GM21423 (cell line): ENCODE data around the gene SPTB.
"Not testable (repeated sequence)": the region's sequence is repeated elsewhere in the genome, so short reads cannot be mapped to it uniquely, and the experiment has no call there.

Experiments
- ATAC-seq: cut with Tn5 transposase; IDR thresholded peaks from one replicate; pipeline ENCODE4 v1.9.1; 2021; ENCODE audit warnings: mild to moderate bottlenecking, moderate library complexity; ENCODE audit not compliant: unreplicated experiment

Gene SPTB

DNA sequence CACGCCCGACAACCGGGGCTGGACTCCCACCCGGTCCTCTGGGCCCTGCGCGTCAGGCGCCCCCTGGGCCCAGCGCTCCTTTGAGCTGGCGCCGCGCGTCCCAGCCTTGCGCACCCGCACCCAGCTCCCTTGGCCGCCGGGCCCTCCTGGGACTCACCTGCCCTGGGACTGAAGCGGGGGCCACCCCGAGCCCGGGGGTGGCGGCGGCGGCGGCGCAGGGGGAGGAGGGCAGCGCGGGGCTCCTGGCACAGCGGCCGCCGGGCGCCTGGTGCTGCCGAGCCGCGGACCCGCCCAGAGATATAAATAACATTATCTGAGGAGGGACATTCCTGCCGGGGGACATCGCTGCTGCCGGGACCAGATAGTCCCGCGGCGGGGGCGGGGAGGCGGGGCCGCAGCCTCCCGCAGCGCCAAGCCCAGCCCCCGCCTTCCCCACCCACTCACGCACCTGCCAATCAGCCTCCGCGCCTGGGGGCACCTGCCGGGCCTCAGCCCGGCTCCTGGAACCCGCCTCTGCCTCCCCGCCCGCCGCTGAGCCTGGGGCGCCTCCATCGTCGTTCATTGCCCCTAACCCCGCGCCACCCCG lies at the start of gene SPTB:
Gene SPTB, minus strand, starts transcription at position 273 of the 586 bp plus-strand sequence. CDS start 56,813 bp downstream, outside the sequence.
- no peak for ATAC-seq

DNA sequence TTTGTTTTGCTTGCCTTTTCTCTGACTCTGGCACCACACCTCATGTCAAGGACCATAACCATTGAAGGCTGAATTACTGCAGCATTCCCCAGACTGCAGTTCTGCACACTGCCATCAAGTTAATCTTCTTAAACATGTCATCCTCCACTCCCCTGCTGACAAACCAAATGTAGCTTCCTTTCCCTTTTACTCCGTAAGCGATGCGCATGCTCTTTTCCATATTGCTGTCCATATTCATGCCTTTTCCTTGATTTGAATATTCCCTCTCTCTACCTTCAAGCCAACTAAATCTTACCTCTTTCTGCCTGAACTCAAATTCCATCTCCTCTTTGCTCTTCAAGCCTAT lies 49.3 kb upstream of the SPTB start:
- ATAC-seq = no peak

DNA sequence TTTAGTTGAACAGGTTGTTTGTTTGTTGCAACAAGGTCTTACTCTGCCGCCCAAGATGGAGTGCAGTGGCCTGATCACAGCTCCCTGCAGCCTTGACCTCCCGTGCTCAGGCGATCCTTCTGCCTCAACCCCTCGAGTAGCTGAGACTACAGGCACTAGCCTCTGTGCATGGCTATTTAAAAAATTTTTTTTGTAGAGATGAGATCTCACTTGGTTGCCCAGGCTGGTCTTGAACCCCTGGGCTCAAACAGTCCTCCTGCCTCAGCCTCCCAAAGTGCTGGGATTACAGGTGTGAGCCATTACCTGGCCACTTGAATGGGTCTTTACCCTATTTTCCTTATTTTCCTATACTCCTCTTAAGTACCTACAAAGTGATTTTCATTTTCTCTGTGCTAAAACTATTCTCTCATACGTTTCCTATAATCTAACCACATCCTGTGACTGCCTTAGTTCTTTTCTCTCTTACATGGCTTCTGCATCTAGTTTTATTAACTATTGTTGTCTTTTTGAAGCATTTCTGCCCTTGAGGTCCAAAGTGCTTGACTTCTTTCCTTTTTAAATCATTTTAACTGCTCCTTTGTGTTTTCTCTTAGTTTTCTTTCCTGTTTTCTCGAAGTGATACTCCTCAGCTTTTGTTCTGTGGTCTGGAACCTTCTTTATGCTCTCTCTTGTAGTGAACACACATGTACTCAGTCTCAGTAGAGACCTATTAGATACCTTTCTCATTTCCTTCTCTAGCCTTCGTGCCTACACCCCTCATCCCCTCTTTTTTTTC lies 48.7 kb upstream of the SPTB start:
- peak; percentile 90 for ATAC-seq

DNA sequence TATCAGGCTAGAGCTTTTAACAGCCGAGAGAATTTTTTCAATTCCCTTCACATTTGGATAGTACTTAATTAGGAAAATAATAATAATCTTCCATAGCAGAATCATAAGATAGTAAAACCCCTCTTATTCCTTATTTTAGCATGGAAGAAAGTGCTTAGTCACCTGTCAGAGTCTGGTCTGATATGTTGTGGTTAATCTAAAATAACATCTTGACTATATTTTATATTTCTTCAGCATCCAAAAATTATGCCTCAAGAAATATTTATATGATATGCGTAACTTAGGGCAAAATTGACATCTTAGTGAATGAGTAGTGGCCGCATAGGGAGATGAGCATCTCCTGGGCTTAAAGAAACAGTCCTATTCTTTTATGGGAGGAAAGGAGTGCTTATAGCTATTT lies 47.3 kb upstream of the SPTB start:
- ATAC-seq = no peak

DNA sequence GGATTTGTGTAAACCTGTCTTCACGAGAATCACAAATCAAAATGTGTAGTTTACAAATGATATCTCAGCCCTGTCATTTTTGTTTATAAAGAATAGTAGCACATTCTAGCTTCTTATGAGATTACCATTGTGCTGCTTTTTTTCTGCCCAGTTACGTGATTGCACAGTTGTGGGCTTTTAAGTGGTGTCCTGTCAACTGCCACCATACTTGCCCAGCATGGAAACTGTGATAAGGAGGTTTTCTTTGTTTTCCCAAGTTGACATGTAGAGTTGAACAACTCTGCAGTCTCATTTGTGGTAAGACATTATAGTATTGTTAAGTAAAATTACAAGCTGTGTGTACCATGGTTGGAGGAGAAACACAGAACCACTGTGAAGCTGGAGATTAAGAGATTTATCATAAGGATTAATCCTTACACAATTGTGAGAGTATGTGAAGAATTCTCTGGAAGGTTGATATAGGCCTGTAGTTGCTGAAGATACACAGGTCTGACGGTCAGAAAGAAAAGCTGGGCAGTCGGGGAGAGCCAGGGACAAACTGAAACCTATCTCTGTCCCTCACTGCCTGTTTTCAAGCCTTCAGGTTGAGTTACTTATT lies 46.8 kb upstream of the SPTB start:
- no peak for ATAC-seq

DNA sequence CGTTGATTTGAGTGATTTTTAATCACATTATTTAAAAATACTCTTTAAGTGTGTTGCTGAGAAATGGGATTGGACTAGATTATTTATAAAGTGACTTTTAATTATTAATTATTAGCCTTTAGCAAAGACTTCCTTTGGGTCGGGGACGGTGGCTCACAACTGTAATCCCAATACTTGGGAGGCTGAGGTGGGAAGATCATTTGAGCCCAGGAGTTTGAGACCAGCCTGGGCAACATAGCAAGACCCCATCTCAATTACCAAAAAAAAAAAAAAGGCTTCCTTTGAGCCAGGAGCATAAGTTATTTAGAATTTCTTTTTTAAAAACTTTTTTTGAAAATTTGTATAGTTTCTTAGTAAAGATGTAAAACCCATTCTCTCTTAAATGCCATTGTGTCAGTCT lies 43.3 kb upstream of the SPTB start:
- no peak for ATAC-seq

DNA sequence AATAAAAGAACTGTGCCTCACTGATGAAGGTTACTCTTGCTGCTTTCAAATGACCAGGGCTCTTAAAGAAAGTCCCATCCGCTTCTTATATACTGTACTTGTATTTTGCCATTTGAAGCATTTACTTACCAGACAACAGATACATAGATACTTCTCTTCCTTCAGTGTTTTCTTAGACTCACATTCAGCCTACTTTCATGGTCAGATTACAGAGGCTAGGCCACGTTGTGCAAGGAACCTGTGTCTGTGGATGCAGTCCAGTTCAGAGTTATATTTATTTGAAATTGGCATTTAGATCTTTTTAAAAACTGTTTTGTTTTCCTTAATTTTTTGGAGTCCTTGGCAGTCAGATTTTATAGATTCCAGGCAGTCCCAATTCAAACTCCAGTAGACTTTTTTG lies 40.8 kb upstream of the SPTB start:
- no peak for ATAC-seq

DNA sequence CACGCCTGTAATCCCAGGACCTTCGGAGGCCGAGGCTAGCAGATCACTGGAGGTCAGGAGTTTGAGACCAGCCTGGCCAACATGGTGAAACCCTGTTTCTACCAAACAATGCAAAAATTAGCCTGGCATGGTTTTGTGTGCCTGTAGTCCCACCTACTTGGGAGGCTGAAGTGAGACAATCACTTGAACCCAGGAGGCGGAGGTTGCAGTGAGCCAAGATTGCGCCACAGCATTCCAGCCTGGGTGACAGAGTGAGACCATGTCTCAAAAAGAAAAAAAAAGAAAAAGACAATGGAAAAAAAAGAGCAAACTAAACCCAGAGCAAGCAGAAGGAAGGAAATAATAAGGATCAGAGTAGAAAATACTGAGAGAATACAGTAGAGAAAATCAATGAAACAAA lies 39.9 kb upstream of the SPTB start:
- no peak for ATAC-seq

DNA sequence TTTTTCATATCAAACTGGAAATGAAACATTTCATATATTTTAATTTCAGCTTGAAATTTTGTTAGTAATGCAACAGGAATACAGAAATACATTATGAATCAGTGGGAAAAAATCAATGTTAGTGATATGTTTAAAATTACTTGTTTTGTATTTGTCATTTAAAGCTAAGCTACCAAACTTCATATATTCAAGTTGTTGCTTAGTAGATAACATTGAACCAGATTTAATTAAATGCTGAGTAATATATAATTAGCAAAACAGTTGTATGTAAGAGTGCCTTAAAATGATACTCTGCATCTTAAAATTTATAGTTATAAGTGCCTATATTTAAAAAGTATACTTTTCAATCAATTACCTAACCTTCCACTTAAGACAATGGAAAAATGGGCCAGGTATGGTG lies 39.5 kb upstream of the SPTB start:
- ATAC-seq = no peak

DNA sequence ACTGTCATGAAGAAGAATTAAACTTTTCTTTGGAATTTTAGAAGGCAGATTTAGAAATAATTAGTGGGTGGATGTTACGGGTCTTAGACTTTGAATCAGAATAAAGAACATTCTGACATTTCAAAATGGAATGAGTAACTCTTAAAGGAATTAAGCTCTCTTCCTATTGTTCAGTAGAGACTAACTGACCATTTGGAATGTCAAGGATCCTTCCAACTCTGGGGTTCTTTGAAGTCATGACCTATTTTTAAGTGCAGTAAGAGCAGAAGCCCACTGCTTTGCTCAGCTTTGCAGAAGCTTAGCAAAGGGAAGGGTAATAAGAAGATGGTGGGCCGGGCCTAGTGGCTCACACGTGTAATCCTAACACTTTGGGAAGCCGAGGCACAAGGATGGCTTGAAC lies 38.5 kb upstream of the SPTB start:
- ATAC-seq = no peak

DNA sequence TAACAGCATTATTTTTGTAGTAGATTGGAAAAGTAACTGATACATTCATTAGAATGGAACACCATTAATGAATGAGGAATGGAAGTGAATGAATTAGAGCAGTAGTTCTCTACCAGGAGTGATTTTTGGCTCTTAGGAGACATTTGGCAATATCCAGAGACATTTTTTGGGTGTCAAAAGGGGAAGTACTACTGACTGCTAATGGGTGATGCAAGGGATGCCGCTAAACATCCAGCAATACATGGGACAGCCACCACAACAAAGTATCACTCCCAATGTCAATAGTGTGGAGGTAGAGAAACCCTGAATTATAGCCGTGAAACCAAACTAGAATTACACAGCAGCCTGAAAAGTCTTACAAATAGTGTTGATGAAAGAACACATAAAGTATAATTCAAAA lies 36.1 kb upstream of the SPTB start:
- ATAC-seq = no peak

DNA sequence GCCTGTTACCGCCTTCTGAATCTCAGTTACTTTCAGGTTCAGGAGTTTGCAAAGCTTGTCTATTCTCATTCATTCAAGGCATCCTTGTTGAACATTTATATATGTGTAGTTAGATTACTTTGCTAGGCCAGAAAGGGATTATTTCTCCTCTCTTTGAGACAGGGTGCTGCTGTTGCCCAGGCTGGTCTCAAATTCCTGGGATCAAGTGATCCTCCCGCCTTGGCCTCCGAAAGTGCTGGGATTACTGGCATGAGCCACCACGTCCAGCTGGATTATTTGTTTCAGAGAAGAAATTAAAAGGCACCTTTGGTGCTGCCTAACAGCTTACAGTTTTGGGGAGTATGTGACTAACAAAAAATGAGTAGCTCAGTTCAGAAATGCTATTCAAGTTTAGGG lies 35.3 kb upstream of the SPTB start:
- no peak for ATAC-seq

DNA sequence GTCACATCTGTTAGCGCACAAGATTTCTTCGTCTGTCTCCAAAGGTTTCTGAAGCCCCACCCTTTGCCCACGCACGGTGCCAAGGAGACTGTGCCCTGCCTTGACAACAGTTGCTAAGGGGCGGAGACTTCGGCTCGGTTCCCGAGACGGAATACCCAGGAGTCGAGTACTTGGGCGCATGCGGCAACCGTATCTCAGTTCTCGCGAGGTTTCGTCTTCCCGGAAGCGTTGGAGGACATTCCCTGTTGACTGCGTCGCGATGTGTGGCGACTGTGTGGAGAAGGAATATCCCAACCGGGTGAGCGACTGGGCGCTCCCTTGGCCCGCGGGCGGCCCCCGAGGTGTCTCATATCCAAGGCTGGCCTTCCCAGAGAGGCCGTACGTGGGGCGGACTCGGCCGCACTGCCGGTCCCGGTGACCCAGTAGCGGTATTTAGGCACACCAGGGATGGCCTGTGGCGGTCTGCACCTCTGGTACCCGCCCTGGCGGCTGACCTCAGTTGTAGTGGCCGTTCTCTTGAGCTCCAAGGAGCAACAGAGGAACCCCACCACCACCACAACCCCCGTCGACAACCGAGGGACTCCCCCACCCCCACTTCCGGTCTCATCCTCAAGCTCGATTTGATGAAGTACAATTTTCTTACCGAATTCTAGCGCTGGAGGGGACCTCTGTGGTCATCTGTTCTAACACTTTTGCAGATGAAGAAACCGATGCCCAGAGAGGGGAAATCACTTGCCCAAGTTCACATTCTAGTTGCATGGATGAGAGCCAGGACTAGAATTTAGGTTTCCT lies 34.7 kb upstream of the SPTB start, which contains the start of gene CHURC1:
Gene CHURC1, plus strand, starts transcription at position 219 of the 792 bp plus-strand sequence. Its CDS starts 41 bp downstream, at position 260.
- ATAC-seq = peak; percentile 97

DNA sequence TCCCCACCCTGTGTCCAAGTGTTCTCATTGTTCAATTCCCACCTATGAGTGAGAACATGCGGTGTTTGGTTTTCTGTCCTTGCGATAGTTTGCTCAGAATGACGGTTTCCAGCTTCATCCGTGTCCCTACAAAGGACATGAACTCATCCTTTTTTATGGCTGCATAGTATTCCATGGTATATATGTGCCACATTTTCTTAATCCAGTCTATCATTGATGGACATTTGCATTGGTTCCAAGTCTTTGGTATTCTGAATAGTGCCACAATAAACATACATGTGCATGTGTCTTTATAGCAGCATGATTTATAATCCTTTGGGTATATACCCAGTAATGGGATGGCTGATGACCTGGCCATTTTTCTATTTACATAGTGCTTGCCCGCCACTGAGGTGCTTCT lies 33.8 kb upstream of the SPTB start:
- ATAC-seq = not testable (repeated sequence)

DNA sequence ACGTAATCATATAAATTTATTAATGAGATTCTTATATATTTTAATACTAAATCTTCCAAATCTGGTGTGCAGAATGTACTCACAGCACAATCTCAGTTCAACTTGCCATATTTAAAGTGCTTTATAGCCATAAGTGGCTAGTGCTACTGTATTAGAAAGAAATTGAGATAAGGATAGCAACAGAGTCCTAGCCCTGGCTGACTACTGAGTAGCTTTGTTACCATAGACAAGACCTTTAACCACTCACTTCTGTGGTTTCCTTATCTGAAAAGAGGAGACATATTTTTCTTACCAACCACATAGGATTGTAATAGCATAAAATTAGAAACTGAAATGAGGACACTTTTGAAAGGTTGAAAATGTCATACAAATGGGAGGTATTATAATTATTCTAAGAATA lies 32.6 kb upstream of the SPTB start:
- no peak for ATAC-seq

DNA sequence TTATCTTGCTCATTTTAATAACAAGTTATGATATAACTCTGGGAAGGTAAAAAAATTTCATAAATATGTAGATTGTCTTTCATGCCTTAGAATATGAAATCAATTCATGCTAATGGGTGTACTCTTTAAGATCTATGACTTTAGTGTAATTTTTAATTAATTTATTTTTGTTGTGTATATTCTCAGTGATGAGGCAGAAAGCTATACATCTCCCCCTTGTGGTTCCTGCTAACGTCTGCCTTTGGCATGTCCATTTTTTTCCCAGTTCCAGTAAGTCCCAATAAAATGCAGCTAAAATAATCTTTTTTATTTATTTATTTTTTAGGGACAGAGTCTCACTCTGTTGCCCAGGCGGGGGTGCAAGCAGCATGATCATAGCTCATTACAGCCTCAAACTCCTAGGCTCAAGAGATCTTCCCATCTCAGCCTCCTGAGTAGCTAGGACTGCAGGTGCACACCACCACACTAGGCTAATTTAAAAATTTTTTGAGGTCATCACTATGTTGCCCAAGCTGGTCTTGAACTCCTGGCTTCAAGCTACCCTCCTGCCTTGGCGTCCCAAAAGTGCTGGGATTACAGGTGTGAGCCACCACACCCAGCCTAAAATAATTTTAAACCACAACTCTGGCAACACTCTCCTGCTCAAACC lies 31.3 kb upstream of the SPTB start:
- ATAC-seq = no peak

DNA sequence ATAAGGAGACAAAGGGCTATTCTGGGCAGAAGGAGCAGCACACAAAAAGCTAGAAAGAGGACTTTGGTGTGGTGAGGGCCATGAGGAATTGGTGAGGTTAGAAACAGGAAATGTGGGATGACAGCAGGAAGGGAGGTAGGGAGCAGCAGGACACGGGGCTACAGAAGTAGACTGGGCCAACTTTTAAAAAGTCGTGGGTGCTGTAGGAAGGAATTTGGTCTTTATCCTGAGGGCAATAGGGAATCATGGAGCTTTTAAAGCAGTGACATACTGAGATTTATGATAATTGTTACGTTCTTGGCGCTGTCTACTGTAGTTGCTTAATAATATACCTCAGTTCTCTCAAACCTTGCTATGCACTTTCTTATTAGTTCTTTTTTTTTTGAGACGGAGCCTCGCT lies 26.3 kb upstream of the SPTB start:
- no peak for ATAC-seq

DNA sequence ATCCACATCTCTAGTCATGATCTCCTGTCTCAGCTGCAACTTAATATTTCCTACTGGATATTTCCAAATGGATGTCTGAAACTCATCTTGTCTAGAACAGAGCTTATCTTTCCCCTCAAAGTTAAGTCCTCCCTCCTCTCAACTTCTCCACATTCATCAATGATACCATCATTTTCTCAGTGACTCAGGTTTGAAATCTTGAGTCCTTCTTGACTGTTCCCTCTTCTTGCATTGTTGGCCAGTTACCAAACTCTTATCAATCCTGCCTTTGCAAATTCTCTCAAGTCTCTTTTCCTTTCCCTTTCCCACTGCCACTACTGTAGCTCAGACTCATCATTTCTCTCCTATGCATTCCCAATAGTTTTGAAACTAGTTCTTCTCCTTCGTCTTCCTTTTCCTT lies 20.3 kb upstream of the SPTB start:
- ATAC-seq = no peak

DNA sequence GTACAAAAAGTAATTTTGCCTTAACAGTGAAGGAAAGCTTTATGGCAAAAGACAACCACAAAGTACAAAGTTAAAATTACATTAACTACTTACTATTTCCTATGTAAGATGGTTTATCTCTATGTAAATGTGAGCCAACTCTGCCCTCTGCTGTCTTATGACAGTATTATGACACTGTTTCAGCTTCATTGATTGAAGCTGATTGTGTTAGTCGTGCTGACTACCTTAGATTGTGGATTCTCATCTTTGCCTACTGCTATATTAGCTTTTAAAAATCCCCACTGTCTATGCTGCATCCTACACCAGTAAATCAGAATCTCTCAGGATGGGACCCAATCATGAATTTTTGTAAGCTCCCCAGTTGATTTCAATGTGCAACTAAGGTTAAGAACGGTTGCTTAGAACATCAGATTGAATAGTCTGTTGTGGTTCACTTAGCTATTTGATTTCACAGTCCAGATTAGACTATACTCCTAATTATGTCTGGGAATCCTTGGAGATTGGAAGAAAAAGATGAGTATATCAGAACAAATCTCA lies 12.2 kb upstream of the SPTB start:
- ATAC-seq = no peak

DNA sequence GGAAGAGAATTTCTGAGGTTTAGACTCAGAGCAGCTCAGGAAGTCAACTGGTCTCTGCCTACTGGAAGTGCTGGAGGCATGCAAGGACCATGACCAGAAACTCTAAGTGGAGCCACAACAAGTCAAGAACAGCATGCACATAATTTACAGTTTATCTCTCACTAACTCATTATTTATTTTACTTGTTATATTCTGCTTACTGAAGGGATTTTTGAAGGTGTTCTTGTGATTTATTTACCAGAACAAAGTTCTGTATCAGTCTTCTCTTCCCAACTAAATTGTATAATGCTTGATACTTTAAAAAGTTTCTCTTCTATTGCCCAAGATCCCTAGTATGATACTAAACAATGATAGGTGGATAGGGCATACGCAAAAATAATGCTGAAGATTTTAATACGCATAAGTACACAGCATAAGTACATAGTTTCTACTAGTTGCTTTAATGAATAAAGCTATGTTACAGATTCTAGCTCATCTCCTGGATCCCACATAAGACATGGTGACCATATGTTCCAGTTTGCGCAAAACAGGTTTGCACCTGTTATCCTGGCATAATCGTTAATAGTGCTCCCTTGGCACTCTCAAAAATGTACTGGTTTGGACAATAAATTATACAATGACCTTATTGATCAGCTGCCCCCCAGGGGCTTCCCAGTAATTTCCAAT lies 11.6 kb upstream of the SPTB start:
- no peak for ATAC-seq
